Panc1 (cell line): ENCODE measurements around the gene ZNF444. TPM values are rescaled to one million over a fixed set of nuclear protein-coding genes. Genes with fewer than 3 reads are reported as not detected.

Source experiments
- ATAC-seq: fragments of 200-7000 bp; cut with Tn5 transposase; 2 replicates; pipeline ENCODE4 v1.9.1; 2020; ENCODE audit warnings: mild to moderate bottlenecking, moderate library complexity
- BruUV-seq: library from RNA; stranded (reverse); fragments of 400-500 nt; replicated peaks from 2 replicates; lab custom pipeline; 2021; lab: Mats Ljungman, UMichigan
- CTCF ChIA-PET: fragments of 300-600 bp; sonication (Branson Sonifier 250); formaldehyde crosslinking; loops from one replicate; lab custom pipeline; 2022; ENCODE audit warnings: antibody characterized with exemption; lab: Charles Lee
- POLR2A ChIA-PET: fragments of 300-600 bp; sonication (Branson Sonifier 250); formaldehyde crosslinking; loops from one replicate; lab custom pipeline; 2022; ENCODE audit warnings: antibody characterized with exemption; lab: Charles Lee
- DNase-seq: peaks from one replicate; pipeline ENCODE4 v3.0.0-alpha.2; 2010; ENCODE audit warnings: low read depth, low spot score
- H3K27ac ChIP-seq: 2 replicates; pipeline ENCODE4 v1.5.1; 2011; ENCODE audit warnings: mild to moderate bottlenecking, low read length, inconsistent platforms
- H3K27me3 ChIP-seq: fragments of 200-500 bp; sonication (Bioruptor generic); 2 replicates; pipeline ENCODE4 v1.6.0; 2014; ENCODE audit warnings: low read length, inconsistent platforms; ENCODE audit not compliant: control insufficient read depth, insufficient read depth
- H3K36me3 ChIP-seq: fragments of 200-500 bp; sonication (Bioruptor generic); 2 replicates; pipeline ENCODE4 v1.5.1; 2014; ENCODE audit warnings: inconsistent platforms, mild to moderate bottlenecking, low read length, moderate library complexity; ENCODE audit not compliant: control insufficient read depth, insufficient read depth
- H3K4me1 ChIP-seq: 2 replicates; pipeline ENCODE4 v1.5.1; 2011; ENCODE audit warnings: inconsistent platforms, mild to moderate bottlenecking, low read length, moderate library complexity; ENCODE audit not compliant: control insufficient read depth, insufficient read depth
- H3K4me3 ChIP-seq, 2 experiments: 2 replicates each; pipeline ENCODE4 v1.5.1; 2011 to 2012; ENCODE audit warnings: low read depth in 2 of 2, low read length in 2 of 2, mild to moderate bottlenecking in 2 of 2, inconsistent platforms in 1 of 2, moderate library complexity in 1 of 2
- H3K9me3 ChIP-seq: fragments of 200-500 bp; sonication (Bioruptor generic); 2 replicates; pipeline ENCODE4 v1.5.1; 2014; ENCODE audit warnings: low read depth, mild to moderate bottlenecking, inconsistent platforms, low read length, moderate library complexity; ENCODE audit not compliant: control insufficient read depth, insufficient read depth
- CTCF ChIP-seq: fragments of 450-650 bp; IDR thresholded peaks from 2 replicates; pipeline ENCODE4 v1.5.1; 2017; ENCODE audit warnings: mild to moderate bottlenecking
- POLR2AphosphoS5 ChIP-seq: IDR thresholded peaks from 2 replicates; pipeline ENCODE4 v1.6.1; 2012; ENCODE audit warnings: mild to moderate bottlenecking, low read depth, low read length, moderate library complexity
- REST ChIP-seq, 2 experiments: IDR thresholded peaks; 2 replicates each; pipeline ENCODE4 v1.6.1; 2011 to 2012; ENCODE audit warnings: low read depth in 2 of 2, control low read depth in 1 of 2, low read length in 1 of 2, mild to moderate bottlenecking in 1 of 2, moderate library complexity in 1 of 2; ENCODE audit not compliant: insufficient read depth in 1 of 2
- SIN3A ChIP-seq: IDR thresholded peaks from 2 replicates; pipeline ENCODE4 v1.6.1; 2012; ENCODE audit warnings: low read depth, mild to moderate bottlenecking, low read length, moderate library complexity, borderline replicate concordance; ENCODE audit not compliant: insufficient read depth
- TCF7L2 ChIP-seq: IDR thresholded peaks from 2 replicates; pipeline ENCODE4 v1.6.1; 2011; ENCODE audit warnings: mild to moderate bottlenecking, low read depth, low read length, inconsistent platforms
- in situ Hi-C: cut with HindIII; loops from 2 replicates; pipeline ENCODE4 v1.10.0; 2016; ENCODE audit warnings: low sequenced_read_pairs, low pct_unique_long_range_greater_than_20kb
- intact Hi-C: fragments of 100-400 bp; cut with micrococcal nuclease; formaldehyde crosslinking; loops from one replicate; pipeline ENCODE4 v1.10.0; 2022; ENCODE audit not compliant: unreplicated experiment
- total RNA-seq: library from RNA; stranded (reverse); gene quantifications from one replicate; pipeline ENCODE4 v1.2.1, GENCODE V29; 2021; ENCODE audit not compliant: unreplicated experiment

ZNF444 gene
- total RNA-seq, 1 experiment from 2014 or later: 81.5 TPM

- no peak for DNase-seq
- H3K4me3 ChIP-seq: no peak overlapping the region
- BruUV-seq: no TSS peak
- H3K36me3 ChIP-seq: peaks cover 6% of the 10 kb centered on the region
- ChIA-PET POLR2A (no interaction called here), CTCF (no interaction called here)
- H3K27me3 ChIP-seq: no peaks in the 10 kb centered on the region
- 0 out of 2 replicates have a peak overlapping the region, but pooled peaks have one; percentile 18 for H3K27ac ChIP-seq
- peaks cover 28% of the 10 kb centered on the region for H3K4me1 ChIP-seq
- TF ChIP-seq POLR2AphosphoS5 (no peak), SIN3A (no peak), CTCF (no peak), TCF7L2 (no peak), REST (IDR thresholded peaks at IDR 0.05; ENCODE audit: insufficient read depth in 1 of 2, low read depth in 2 of 2, low read length in 1 of 2) (no peak)
- in situ Hi-C loops (no loop called here), intact Hi-C loops (no loop called here)
- no peaks in the 10 kb centered on the region for H3K9me3 ChIP-seq
- no peak for ATAC-seq
These were observed 39.1 kb upstream of the ZNF444 start for GRCh38 chr19:56101746-56102535.

GRCh38 chr19:56103027-56103614 is 38.0 kb upstream of the ZNF444 start:
- Histone ChIP-seq H3K36me3 (peaks cover 6% of the 10 kb centered on the region), H3K27ac (peak overlapping the region; percentile 59), H3K4me1 (peaks cover 40% of the 10 kb centered on the region), H3K27me3 (no peaks in the 10 kb centered on the region), H3K9me3 (no peaks in the 10 kb centered on the region), H3K4me3 (no peak overlapping the region)
- DNase-seq (no peak), ATAC-seq (no peak)
- in situ Hi-C loops: no loop called here
- POLR2A ChIA-PET: no interaction called here
- CTCF ChIA-PET: no interaction called here
- BruUV-seq: no TSS peak
- intact Hi-C loops: no loop called here
- TF ChIP-seq CTCF (no peak), TCF7L2 (no peak)
